ENCODE results near the gene TRAF2.

DNA sequence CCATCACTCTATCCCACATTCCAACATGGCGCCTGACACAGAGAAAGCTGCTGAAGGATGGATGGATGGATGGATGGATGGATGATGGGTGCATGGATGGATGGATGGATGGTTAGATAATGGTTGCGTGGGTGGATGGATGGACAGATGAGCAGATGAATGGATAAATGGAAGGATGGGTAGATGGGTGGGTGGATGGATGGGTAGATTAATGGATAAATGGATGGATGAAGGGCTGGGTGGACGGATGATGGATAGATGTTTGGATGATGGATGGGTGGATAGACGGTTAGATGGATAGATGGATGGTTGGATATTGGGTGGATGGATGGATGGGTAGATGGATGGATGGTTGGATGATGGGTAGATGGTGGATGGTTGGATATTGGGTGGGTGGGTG, 70.3 kb downstream of the TRAF2 start:
- no peak for TF ChIP-seq EZH2 (IDR thresholded peaks at IDR 0.05; ENCODE audit: borderline replicate concordance, low read length)
- TF ChIP-seq, protein P1, sequence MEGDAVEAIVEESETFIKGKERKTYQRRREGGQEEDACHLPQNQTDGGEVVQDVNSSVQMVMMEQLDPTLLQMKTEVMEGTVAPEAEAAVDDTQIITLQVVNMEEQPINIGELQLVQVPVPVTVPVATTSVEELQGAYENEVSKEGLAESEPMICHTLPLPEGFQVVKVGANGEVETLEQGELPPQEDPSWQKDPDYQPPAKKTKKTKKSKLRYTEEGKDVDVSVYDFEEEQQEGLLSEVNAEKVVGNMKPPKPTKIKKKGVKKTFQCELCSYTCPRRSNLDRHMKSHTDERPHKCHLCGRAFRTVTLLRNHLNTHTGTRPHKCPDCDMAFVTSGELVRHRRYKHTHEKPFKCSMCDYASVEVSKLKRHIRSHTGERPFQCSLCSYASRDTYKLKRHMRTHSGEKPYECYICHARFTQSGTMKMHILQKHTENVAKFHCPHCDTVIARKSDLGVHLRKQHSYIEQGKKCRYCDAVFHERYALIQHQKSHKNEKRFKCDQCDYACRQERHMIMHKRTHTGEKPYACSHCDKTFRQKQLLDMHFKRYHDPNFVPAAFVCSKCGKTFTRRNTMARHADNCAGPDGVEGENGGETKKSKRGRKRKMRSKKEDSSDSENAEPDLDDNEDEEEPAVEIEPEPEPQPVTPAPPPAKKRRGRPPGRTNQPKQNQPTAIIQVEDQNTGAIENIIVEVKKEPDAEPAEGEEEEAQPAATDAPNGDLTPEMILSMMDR (conservative IDR thresholded peaks at IDR 0.05 in 1 of 2, IDR thresholded peaks at IDR 0.05 in 1 of 2; ENCODE audit: extremely low read depth in 1 of 2, insufficient read depth in 1 of 2, low read depth in 1 of 2, low read length in 2 of 2): no peak
